ENCODE results near the gene MOB1A. TPM values are rescaled to one million over a fixed set of nuclear protein-coding genes. Genes with fewer than 3 reads are reported as not detected.

MOB1A gene
- total RNA-seq, 4 donors from 2014 or later: 46.7 to 102 (median 77.6) TPM

GRCh38 chr2:74146929-74147726, 31.6 kb downstream of the MOB1A start:
- peaks cover 0 to 21% (median 0%) of the 10 kb centered on the region in 3 donors for H3K36me3 ChIP-seq
- H3K4me3 ChIP-seq: peak overlapping the region; percentile 62 to 90 (median 79)
- TF ChIP-seq CTCF (IDR thresholded peaks at IDR 0.05) (no peak), POLR2A (IDR thresholded peaks at IDR 0.05) (no peak)
- peaks cover 0 to 19% (median 7%) of the 10 kb centered on the region in 4 donors for H3K4me1 ChIP-seq
- peak in 1 of 3 donors; percentile 52 for DNase-seq
- H3K9me3 ChIP-seq: no peaks in the 10 kb centered on the region
- peak overlapping the region; percentile 26 to 70 (median 48) for H3K27ac ChIP-seq
- no peaks in the 10 kb centered on the region for H3K27me3 ChIP-seq

GRCh38 chr2:74142340-74142739, 36.3 kb downstream of the MOB1A start:
- TF ChIP-seq POLR2A (IDR thresholded peaks at IDR 0.05): no peak
- no peak for TF ChIP-seq CTCF (IDR thresholded peaks at IDR 0.05)
- no peaks in the 10 kb centered on the region for H3K27me3 ChIP-seq
- no peak overlapping the region for H3K4me3 ChIP-seq
- no peak for DNase-seq
- H3K4me1 ChIP-seq: peaks cover 0 to 12% (median 7%) of the 10 kb centered on the region in 4 donors
- H3K27ac ChIP-seq: no peak overlapping the region
- H3K9me3 ChIP-seq: no peaks in the 10 kb centered on the region
- peaks cover 0 to 9% (median 0%) of the 10 kb centered on the region in 3 donors for H3K36me3 ChIP-seq

GRCh38 chr2:74138600-74139323, 39.9 kb downstream of the MOB1A start:
- Histone ChIP-seq H3K4me3 (no peak overlapping the region), H3K27me3 (no peaks in the 10 kb centered on the region)

GRCh38 chr2:74137651-74138599, 40.8 kb downstream of the MOB1A start:
- TF ChIP-seq POLR2A (IDR thresholded peaks at IDR 0.05) (no peak), CTCF (IDR thresholded peaks at IDR 0.05) (no peak)
- Histone ChIP-seq H3K9me3 (no peaks in the 10 kb centered on the region), H3K27ac (no peak overlapping the region), H3K27me3 (no peaks in the 10 kb centered on the region), H3K4me3 (no peak overlapping the region), H3K4me1 (no peaks in the 10 kb centered on the region), H3K36me3 (peaks cover 0 to 19% (median 0%) of the 10 kb centered on the region in 3 donors)
- DNase-seq: no peak

More at GRCh38 chr2:74138600-74139323, 39.9 kb downstream of the MOB1A start:
- Histone ChIP-seq H3K4me1 (no peaks in the 10 kb centered on the region), H3K36me3 (peaks cover 0 to 21% (median 0%) of the 10 kb centered on the region in 3 donors), H3K9me3 (no peaks in the 10 kb centered on the region), H3K27ac (no peak overlapping the region)
- no peak for DNase-seq
- TF ChIP-seq POLR2A (IDR thresholded peaks at IDR 0.05) (no peak), CTCF (IDR thresholded peaks at IDR 0.05) (no peak)

DNA sequence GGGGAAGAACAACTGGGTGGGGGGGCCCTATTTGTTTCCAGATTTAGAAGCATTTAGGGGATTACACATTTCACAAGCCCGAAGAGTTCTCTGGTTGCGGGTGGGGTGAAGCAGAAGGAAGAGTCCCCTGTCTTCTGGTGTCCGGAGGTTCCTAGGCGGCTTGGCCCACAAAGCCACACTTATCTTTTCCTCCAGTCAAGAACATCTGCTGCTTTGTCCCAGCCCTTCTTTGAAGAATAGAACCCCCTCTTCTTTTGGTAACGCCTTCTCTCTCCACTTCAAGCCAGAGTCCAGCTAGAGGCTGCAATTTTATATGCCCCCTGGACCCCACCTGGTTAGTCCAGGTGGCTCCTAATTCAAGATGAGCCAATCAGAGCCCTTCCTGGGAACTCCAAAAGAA, 46.8 kb downstream of the MOB1A start:
- H3K4me3 ChIP-seq: no peak overlapping the region
- H3K27me3 ChIP-seq: no peaks in the 10 kb centered on the region
- no peaks in the 10 kb centered on the region for H3K9me3 ChIP-seq
- TF ChIP-seq CTCF (IDR thresholded peaks at IDR 0.05) (no peak), POLR2A (IDR thresholded peaks at IDR 0.05) (no peak)
- no peak for DNase-seq
- H3K36me3 ChIP-seq: peaks cover 0 to 11% (median 0%) of the 10 kb centered on the region in 3 donors
- no peak overlapping the region for H3K27ac ChIP-seq
- H3K4me1 ChIP-seq: no peaks in the 10 kb centered on the region

Data from Peyer's patch (tissue), 4 donors.